Measurements from ENCODE around the gene PDE3B.
"Not testable (repeated sequence)": the region's sequence is repeated elsewhere in the genome, so short reads cannot be mapped to it uniquely, and the experiment has no call there.

PDE3B gene

GRCh38 chr11:14642453-14642852 is 1.2 kb upstream of the PDE3B start:
- no peak for DNase-seq

GRCh38 chr11:14642873-14643696 is 519 bp upstream of the PDE3B start:
- DNase-seq = peak; percentile 12

GRCh38 chr11:14644226-14645014 is 816 bp downstream of the PDE3B start:
- DNase-seq = peak; percentile 50

GRCh38 chr11:14645015-14645912 is 1.7 kb downstream of the PDE3B start:
- DNase-seq = peak; percentile 27

GRCh38 chr11:14645985-14646900 is 2.6 kb downstream of the PDE3B start:
- DNase-seq = peak; percentile 26

- no peak for DNase-seq
These were observed 6.5 kb downstream of the PDE3B start for GRCh38 chr11:14650064-14650463.

GRCh38 chr11:14653090-14653489 is 9.5 kb downstream of the PDE3B start:
- DNase-seq = no peak

GRCh38 chr11:14655435-14655834 is 11.8 kb downstream of the PDE3B start:
- no peak for DNase-seq

- no peak for DNase-seq
These were observed 13.2 kb downstream of the PDE3B start for GRCh38 chr11:14656536-14657457.

- no peak for DNase-seq
These were observed 14.2 kb downstream of the PDE3B start for GRCh38 chr11:14657841-14658240.

- not testable (repeated sequence) for DNase-seq
These were observed 21.3 kb downstream of the PDE3B start for GRCh38 chr11:14664926-14665325.

GRCh38 chr11:14667329-14667728 is 23.7 kb downstream of the PDE3B start:
- not testable (repeated sequence) for DNase-seq

GRCh38 chr11:14668731-14669301 is 25.2 kb downstream of the PDE3B start:
- no peak for DNase-seq

GRCh38 chr11:14669499-14669898 is 25.9 kb downstream of the PDE3B start:
- DNase-seq = no peak

- DNase-seq = no peak
These were observed 26.4 kb downstream of the PDE3B start for GRCh38 chr11:14669958-14670357.

GRCh38 chr11:14672635-14673034 is 29.0 kb downstream of the PDE3B start:
- DNase-seq = no peak

GRCh38 chr11:14673421-14673820 is 29.8 kb downstream of the PDE3B start:
- no peak for DNase-seq

GRCh38 chr11:14673824-14674405 is 30.3 kb downstream of the PDE3B start:
- DNase-seq = no peak

- no peak for DNase-seq
These were observed 32.5 kb downstream of the PDE3B start for GRCh38 chr11:14676068-14676467.

GRCh38 chr11:14677146-14677545 is 33.5 kb downstream of the PDE3B start:
- DNase-seq = no peak
